HepG2 (cell line): ENCODE measurements around the gene SHF. TPM values are rescaled to one million over a fixed set of nuclear protein-coding genes. Genes with fewer than 3 reads are reported as not detected.

Experiments used
- ARID2 ChIP-seq: sonication (generic); formaldehyde crosslinking; IDR thresholded peaks from 2 replicates; pipeline ENCODE4 v1.8.1; 2022; ENCODE audit warnings: mild to moderate bottlenecking, missing genetic modification reagents, borderline replicate concordance
- FOXP1 ChIP-seq, 2 experiments: fragments of 450-650 bp in 1 of 2; IDR thresholded peaks; 2 replicates each; pipeline ENCODE4 v1.6.1; 2017 to 2018; ENCODE audit warnings: antibody characterized with exemption in 1 of 2
- KDM5A ChIP-seq: fragments of 200-600 bp; sonication (generic); IDR thresholded peaks from 2 replicates; pipeline ENCODE4 v1.7.0; 2018; ENCODE audit warnings: antibody characterized with exemption, mild to moderate bottlenecking, low read length, borderline replicate concordance
- NONO ChIP-seq, 2 experiments: fragments of 450-650 bp in 1 of 2; sonication (generic) in 1 of 2; formaldehyde crosslinking in 1 of 2; IDR thresholded peaks in 1 of 2; conservative IDR thresholded peaks in 1 of 2; 2 replicates each; pipeline versions ENCODE4 v1.6.1 to v1.8.0; 2017 to 2022; ENCODE audit warnings: mild to moderate bottlenecking in 1 of 2, missing genetic modification reagents in 1 of 2, moderate library complexity in 1 of 2
- NPAS2 ChIP-seq: sonication (generic); formaldehyde crosslinking; IDR thresholded peaks from 2 replicates; pipeline ENCODE4 v1.8.0; 2022; ENCODE audit warnings: mild to moderate bottlenecking, missing genetic modification reagents, borderline replicate concordance
- NR2F1 ChIP-seq, 2 experiments: fragments of 450-650 bp in 1 of 2; formaldehyde crosslinking in 1 of 2; IDR thresholded peaks; 2 replicates each; pipeline versions ENCODE4 v1.5.0 to v1.6.1; 2016 to 2020; ENCODE audit warnings: mild to moderate bottlenecking in 1 of 2, missing compliant biosample characterization in 1 of 2, missing genetic modification reagents in 1 of 2, moderate library complexity in 1 of 2
- PHF8 ChIP-seq: sonication (generic); formaldehyde crosslinking; IDR thresholded peaks from 2 replicates; pipeline ENCODE4 v1.5.0; 2020; ENCODE audit warnings: missing genetic modification reagents
- PLRG1 ChIP-seq: fragments of 450-650 bp; conservative IDR thresholded peaks from 2 replicates; pipeline ENCODE4 v1.6.1; 2016
- SALL1 ChIP-seq: sonication (generic); formaldehyde crosslinking; IDR thresholded peaks from 2 replicates; pipeline ENCODE4 v1.8.0; 2022; ENCODE audit warnings: mild to moderate bottlenecking, missing genetic modification reagents
- ZFP62 ChIP-seq: sonication (generic); formaldehyde crosslinking; IDR thresholded peaks from 2 replicates; pipeline ENCODE4 v1.4.0; 2020; ENCODE audit warnings: missing genetic modification reagents
- ZMYM3 ChIP-seq: sonication (generic); formaldehyde crosslinking; IDR thresholded peaks from 2 replicates; pipeline ENCODE4 v1.5.1; 2020; ENCODE audit warnings: mild to moderate bottlenecking, missing genetic modification reagents
- ZNF260 ChIP-seq: sonication (generic); formaldehyde crosslinking; IDR thresholded peaks from 2 replicates; pipeline ENCODE4 v1.4.0; 2020; ENCODE audit warnings: missing genetic modification reagents, low read depth, mild to moderate bottlenecking, borderline replicate concordance
- ZNF329 ChIP-seq: sonication (generic); formaldehyde crosslinking; IDR thresholded peaks from 2 replicates; pipeline ENCODE4 v1.9.0; 2021; ENCODE audit warnings: low read depth, mild to moderate bottlenecking, missing genetic modification reagents
- ZNF547 ChIP-seq: sonication (generic); formaldehyde crosslinking; IDR thresholded peaks from 2 replicates; pipeline ENCODE4 v1.5.1; 2020; ENCODE audit warnings: mild to moderate bottlenecking, missing genetic modification reagents
- ZNF569 ChIP-seq: sonication (generic); formaldehyde crosslinking; IDR thresholded peaks from 2 replicates; pipeline ENCODE4 v1.5.0; 2020; ENCODE audit warnings: mild to moderate bottlenecking, missing genetic modification reagents, moderate library complexity, borderline replicate concordance
- ZNF839 ChIP-seq: sonication (generic); formaldehyde crosslinking; IDR thresholded peaks from 2 replicates; pipeline ENCODE4 v1.4.0; 2020; ENCODE audit warnings: missing genetic modification reagents, mild to moderate bottlenecking, borderline replicate concordance
- polyA plus RNA-seq, 8 experiments: library from polyadenylated mRNA; depleted of rRNA in 3 of 8; stranded (reverse) in 7 of 8; unstranded in 1 of 8; fragments of >200 nt; fragmentation: Illumina TruSeq in 4 of 8; extraction: Trizol in 4 of 8; gene quantifications; 2 replicates each; pipeline versions ENCODE4 v1.2.1 to v1.2.3, GENCODE V29; 2011 to 2016; ENCODE audit warnings: low read depth in 4 of 8, missing spikeins in 1 of 8, mixed read lengths in 1 of 8; ENCODE audit not compliant: insufficient read depth in 1 of 8
- total RNA-seq, 5 experiments: library from RNA; depleted of rRNA; stranded (reverse); fragments of >200 nt; fragmentation: Illumina TruSeq; extraction: Trizol; gene quantifications; 2 replicates each; pipeline ENCODE4 v1.2.3, GENCODE V29; 2016; ENCODE audit warnings: low read depth in 1 of 5
- TF ChIP-seq, protein P1 (sequence below): sonication (generic); formaldehyde crosslinking; IDR thresholded peaks from 2 replicates; pipeline ENCODE4 v1.9.0; 2021; ENCODE audit warnings: missing genetic modification reagents, mild to moderate bottlenecking, borderline replicate concordance
- TF ChIP-seq, protein P2 (sequence below): sonication (generic); formaldehyde crosslinking; IDR thresholded peaks from 2 replicates; pipeline ENCODE4 v1.4.0; 2020; ENCODE audit warnings: mild to moderate bottlenecking, missing genetic modification reagents
- TF ChIP-seq, protein P3 (sequence below): sonication (generic); formaldehyde crosslinking; IDR thresholded peaks from 2 replicates; pipeline ENCODE4 v1.5.0; 2020; ENCODE audit warnings: missing genetic modification reagents
- TF ChIP-seq, protein P4 (sequence below): sonication (generic); formaldehyde crosslinking; IDR thresholded peaks from 2 replicates; pipeline ENCODE4 v1.4.0; 2020; ENCODE audit warnings: mild to moderate bottlenecking, missing genetic modification reagents
- TF ChIP-seq, protein P5 (sequence below): sonication (generic); formaldehyde crosslinking; IDR thresholded peaks from 2 replicates; pipeline ENCODE4 v1.9.0; 2022; ENCODE audit warnings: low read depth, missing genetic modification reagents
- TF ChIP-seq, protein P6 (sequence below): sonication (generic); formaldehyde crosslinking; IDR thresholded peaks from 2 replicates; pipeline ENCODE4 v1.4.0; 2020; ENCODE audit warnings: missing genetic modification reagents, borderline replicate concordance

The SHF gene
- total and polyA plus RNA-seq, 2 of the 13 experiments (the other 11 are each of a cell fraction or from before 2014, with no cell fraction given) = 20.9 to 25.5 TPM

DNA sequence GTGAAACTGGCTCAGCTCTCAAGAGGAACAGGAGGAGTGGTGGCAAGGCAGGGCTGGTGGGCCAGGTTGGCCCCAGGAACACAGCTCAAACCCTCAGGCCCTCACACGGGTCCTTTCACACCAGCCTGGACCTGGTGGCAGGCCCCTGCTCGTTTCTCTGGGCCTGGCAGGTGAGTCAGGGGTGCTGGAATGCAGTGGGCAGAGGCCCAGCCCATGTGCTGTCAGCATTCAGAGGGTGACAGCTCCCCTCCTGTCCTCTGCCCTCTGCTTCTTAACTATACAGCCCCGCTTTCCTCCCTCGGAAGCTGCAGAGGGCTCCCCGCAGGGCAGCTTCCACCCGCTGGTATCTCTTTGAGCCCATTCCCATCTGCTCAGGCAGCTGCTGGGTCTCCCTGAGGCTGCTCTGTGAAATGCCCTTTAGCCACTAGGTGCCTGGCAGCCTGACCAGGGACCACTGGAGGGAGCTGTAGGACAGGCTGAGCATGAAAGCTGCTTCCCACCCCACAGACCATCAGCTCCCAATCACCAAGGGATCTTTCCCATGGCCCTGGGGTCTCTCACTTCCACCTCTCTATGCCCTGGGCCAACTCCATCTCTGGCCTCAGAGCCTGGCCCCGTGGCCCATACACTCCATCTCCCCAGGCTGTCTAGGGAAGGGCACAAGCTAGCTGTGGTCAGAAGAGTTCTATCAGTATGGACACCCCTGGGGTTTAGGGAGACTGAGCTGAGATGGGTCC is 24.8 kb downstream of the SHF start (continued):
- TF ChIP-seq, protein P1, sequence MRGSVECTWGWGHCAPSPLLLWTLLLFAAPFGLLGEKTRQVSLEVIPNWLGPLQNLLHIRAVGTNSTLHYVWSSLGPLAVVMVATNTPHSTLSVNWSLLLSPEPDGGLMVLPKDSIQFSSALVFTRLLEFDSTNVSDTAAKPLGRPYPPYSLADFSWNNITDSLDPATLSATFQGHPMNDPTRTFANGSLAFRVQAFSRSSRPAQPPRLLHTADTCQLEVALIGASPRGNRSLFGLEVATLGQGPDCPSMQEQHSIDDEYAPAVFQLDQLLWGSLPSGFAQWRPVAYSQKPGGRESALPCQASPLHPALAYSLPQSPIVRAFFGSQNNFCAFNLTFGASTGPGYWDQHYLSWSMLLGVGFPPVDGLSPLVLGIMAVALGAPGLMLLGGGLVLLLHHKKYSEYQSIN (CRISPR knock-in tag) = no peak
- TF ChIP-seq, protein P2, sequence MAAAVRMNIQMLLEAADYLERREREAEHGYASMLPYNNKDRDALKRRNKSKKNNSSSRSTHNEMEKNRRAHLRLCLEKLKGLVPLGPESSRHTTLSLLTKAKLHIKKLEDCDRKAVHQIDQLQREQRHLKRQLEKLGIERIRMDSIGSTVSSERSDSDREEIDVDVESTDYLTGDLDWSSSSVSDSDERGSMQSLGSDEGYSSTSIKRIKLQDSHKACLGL (CRISPR knock-in tag) = 0 out of 2 replicates have a peak, but pooled peaks have one; percentile 31
- TF ChIP-seq, protein P3, sequence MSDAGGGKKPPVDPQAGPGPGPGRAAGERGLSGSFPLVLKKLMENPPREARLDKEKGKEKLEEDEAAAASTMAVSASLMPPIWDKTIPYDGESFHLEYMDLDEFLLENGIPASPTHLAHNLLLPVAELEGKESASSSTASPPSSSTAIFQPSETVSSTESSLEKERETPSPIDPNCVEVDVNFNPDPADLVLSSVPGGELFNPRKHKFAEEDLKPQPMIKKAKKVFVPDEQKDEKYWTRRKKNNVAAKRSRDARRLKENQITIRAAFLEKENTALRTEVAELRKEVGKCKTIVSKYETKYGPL (CRISPR knock-in tag) = no peak
- no peak for TF ChIP-seq ZNF569 (CRISPR knock-in tag)
- TF ChIP-seq SALL1 (CRISPR knock-in tag) = peak; percentile 71
- TF ChIP-seq ZNF260 (CRISPR knock-in tag) = no peak
- no peak for TF ChIP-seq NONO (IDR thresholded peaks at IDR 0.05)
- TF ChIP-seq NONO (CRISPR knock-in tag; conservative IDR thresholded peaks at IDR 0.05) = no peak
- TF ChIP-seq, protein P4, sequence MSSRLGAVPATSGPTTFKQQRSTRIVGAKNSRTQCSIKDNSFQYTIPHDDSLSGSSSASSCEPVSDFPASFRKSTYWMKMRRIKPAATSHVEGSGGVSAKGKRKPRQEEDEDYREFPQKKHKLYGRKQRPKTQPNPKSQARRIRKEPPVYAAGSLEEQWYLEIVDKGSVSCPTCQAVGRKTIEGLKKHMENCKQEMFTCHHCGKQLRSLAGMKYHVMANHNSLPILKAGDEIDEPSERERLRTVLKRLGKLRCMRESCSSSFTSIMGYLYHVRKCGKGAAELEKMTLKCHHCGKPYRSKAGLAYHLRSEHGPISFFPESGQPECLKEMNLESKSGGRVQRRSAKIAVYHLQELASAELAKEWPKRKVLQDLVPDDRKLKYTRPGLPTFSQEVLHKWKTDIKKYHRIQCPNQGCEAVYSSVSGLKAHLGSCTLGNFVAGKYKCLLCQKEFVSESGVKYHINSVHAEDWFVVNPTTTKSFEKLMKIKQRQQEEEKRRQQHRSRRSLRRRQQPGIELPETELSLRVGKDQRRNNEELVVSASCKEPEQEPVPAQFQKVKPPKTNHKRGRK (CRISPR knock-in tag) = no peak
- no peak for TF ChIP-seq ARID2 (CRISPR knock-in tag)
- TF ChIP-seq ZNF329 (CRISPR knock-in tag) = no peak
- no peak for TF ChIP-seq NR2F1 (CRISPR knock-in tag; IDR thresholded peaks at IDR 0.05)
- no peak for TF ChIP-seq NPAS2 (CRISPR knock-in tag)
- TF ChIP-seq ZNF839 = no peak
- no peak for TF ChIP-seq KDM5A
- TF ChIP-seq ZFP62 = no peak
- TF ChIP-seq, protein P5, sequence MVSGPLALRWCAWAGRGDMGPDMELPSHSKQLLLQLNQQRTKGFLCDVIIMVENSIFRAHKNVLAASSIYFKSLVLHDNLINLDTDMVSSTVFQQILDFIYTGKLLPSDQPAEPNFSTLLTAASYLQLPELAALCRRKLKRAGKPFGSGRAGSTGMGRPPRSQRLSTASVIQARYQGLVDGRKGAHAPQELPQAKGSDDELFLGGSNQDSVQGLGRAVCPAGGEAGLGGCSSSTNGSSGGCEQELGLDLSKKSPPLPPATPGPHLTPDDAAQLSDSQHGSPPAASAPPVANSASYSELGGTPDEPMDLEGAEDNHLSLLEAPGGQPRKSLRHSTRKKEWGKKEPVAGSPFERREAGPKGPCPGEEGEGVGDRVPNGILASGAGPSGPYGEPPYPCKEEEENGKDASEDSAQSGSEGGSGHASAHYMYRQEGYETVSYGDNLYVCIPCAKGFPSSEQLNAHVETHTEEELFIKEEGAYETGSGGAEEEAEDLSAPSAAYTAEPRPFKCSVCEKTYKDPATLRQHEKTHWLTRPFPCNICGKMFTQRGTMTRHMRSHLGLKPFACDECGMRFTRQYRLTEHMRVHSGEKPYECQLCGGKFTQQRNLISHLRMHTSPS = no peak
- TF ChIP-seq PLRG1 = no peak
- TF ChIP-seq FOXP1 (IDR thresholded peaks at IDR 0.05) = no peak
- no peak for TF ChIP-seq FOXP1 (CRISPR knock-in tag; IDR thresholded peaks at IDR 0.05)
- TF ChIP-seq, protein P6, sequence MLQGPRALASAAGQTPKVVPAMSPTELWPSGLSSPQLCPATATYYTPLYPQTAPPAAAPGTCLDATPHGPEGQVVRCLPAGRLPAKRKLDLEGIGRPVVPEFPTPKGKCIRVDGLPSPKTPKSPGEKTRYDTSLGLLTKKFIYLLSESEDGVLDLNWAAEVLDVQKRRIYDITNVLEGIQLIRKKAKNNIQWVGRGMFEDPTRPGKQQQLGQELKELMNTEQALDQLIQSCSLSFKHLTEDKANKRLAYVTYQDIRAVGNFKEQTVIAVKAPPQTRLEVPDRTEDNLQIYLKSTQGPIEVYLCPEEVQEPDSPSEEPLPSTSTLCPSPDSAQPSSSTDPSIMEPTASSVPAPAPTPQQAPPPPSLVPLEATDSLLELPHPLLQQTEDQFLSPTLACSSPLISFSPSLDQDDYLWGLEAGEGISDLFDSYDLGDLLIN (CRISPR knock-in tag) = no peak
- TF ChIP-seq PHF8 = no peak
- TF ChIP-seq ZMYM3 (CRISPR knock-in tag) = no peak; the same call in 1 of the 2 replicates
- peak; percentile 31; the same call in 1 of the 2 replicates for TF ChIP-seq ZNF547 (CRISPR knock-in tag)
